HEK293T (cell line): ENCODE results near the gene FASTKD1.
A peak's percentile ranks its signal among the peaks of the same experiment; 100 is the strongest.
"Not testable (repeated sequence)": the region's sequence is repeated elsewhere in the genome, so short reads cannot be mapped to it uniquely, and the experiment has no call there.

Experiments used
- CTCF ChIA-PET: fragments of 350-600 bp; formaldehyde crosslinking; extraction: SDS; loops from one replicate; lab custom pipeline; 2021; ENCODE audit warnings: antibody characterized with exemption, inconsistent platforms; lab: Yijun Ruan, JAX
- POLR2A ChIA-PET: fragments of 350-600 bp; formaldehyde crosslinking; extraction: SDS; loops from one replicate; lab custom pipeline; 2020; ENCODE audit warnings: antibody characterized with exemption, inconsistent platforms; lab: Yijun Ruan, JAX
- DNase-seq: peaks from one replicate; pipeline ENCODE4 v3.0.0; 2012; ENCODE audit warnings: mixed read lengths; ENCODE audit errors: extremely low spot score
- ARNT ChIP-seq: fragments of 450-650 bp; IDR thresholded peaks from 2 replicates; pipeline ENCODE4 v1.6.1; 2017; ENCODE audit warnings: mild to moderate bottlenecking
- BHLHE40 ChIP-seq: fragments of 450-650 bp; IDR thresholded peaks from 2 replicates; pipeline ENCODE4 v1.6.1; 2016; ENCODE audit warnings: mild to moderate bottlenecking, moderate library complexity, borderline replicate concordance
- CTBP1 ChIP-seq: fragments of 450-650 bp; IDR thresholded peaks from 2 replicates; pipeline ENCODE4 v1.6.1; 2016; ENCODE audit warnings: borderline replicate concordance
- ELF4 ChIP-seq: fragments of 450-650 bp; IDR thresholded peaks from 2 replicates; pipeline ENCODE4 v1.6.1; 2017; ENCODE audit warnings: antibody characterized with exemption
- FOXA1 ChIP-seq: fragments of 450-650 bp; IDR thresholded peaks from 2 replicates; pipeline ENCODE4 v1.6.1; 2016; ENCODE audit warnings: mild to moderate bottlenecking
- FOXK2 ChIP-seq: fragments of 450-650 bp; IDR thresholded peaks from 2 replicates; pipeline ENCODE4 v1.6.1; 2016; ENCODE audit warnings: mild to moderate bottlenecking
- FOXM1 ChIP-seq: fragments of 450-650 bp; IDR thresholded peaks from 2 replicates; pipeline ENCODE4 v1.6.1; 2017; ENCODE audit warnings: mild to moderate bottlenecking, borderline replicate concordance
- HDGF ChIP-seq: fragments of 450-650 bp; IDR thresholded peaks from 2 replicates; pipeline ENCODE4 v1.6.1; 2017; ENCODE audit warnings: antibody characterized with exemption, borderline replicate concordance
- L3MBTL2 ChIP-seq: fragments of 450-650 bp; conservative IDR thresholded peaks from 2 replicates; pipeline ENCODE4 v1.6.1; 2016; ENCODE audit warnings: mild to moderate bottlenecking
- LEF1 ChIP-seq: fragments of 450-650 bp; IDR thresholded peaks from 2 replicates; pipeline ENCODE4 v1.6.1; 2017; ENCODE audit warnings: mild to moderate bottlenecking, borderline replicate concordance
- NFRKB ChIP-seq: fragments of 450-650 bp; IDR thresholded peaks from 2 replicates; pipeline ENCODE4 v1.6.1; 2016; ENCODE audit warnings: mild to moderate bottlenecking, moderate library complexity
- SUZ12 ChIP-seq: fragments of 450-650 bp; IDR thresholded peaks from 2 replicates; pipeline ENCODE4 v1.6.1; 2016; ENCODE audit warnings: mild to moderate bottlenecking
- TARDBP ChIP-seq: fragments of 450-650 bp; IDR thresholded peaks from 2 replicates; pipeline ENCODE4 v1.6.1; 2016
- ZNF384 ChIP-seq: fragments of 450-650 bp; IDR thresholded peaks from 2 replicates; pipeline ENCODE4 v1.6.1; 2016
- TF ChIP-seq, protein P1 (sequence below): fragments of 450-650 bp; IDR thresholded peaks from 2 replicates; pipeline ENCODE4 v1.6.1; 2016

Gene FASTKD1

DNA sequence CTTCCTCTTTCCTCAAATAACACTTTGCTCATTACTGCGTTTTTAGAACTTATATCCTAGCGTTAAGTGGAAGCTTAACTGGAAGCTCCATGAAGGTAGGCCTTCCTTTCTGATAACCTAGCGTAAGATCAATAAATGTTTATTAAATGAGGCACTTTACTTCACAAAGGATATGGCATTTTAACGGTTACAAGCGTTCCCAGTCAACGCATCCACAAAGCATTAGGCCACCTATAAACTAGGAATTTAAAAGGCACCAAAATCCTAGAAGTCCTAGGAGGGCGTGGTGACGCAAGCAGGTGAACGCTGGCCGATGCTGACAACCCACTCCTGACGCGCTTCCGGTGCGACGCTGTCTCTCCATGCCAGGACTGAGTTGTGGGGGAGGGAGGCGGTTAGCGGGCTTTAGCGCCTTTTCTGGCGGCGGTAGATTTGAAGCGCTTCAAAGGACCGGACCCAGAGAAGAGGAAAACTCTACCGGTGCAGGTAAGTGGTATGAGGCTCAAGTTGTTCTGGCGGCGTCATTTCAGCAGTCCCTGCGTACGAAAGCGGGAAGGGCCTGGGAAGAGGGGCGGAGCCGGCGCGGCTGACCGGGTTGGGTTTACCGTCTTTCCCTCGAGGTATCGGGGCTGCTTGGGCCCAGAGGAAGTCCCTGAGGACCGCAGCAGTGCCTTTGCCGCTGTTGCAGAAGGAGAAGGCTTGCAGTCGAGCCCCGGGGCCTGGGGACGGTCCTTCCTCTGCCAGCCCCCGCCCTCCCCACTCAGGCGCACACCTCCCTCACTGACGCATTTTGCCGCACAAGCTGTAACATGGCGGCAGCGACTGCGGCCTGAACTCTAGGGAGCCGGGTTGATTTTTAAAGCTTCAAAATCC lies 10.6 kb upstream of the FASTKD1 start, which contains the start of gene PPIG:
PPIG (plus strand) TSS at position 347 of the 873 bp plus-strand sequence. CDS start 19,691 bp downstream, outside the sequence.
- POLR2A ChIA-PET = interaction anchor here (0.9 to 1.4 kb wide), 6 partner anchors 11 to 151 kb away, joined by 3 to 19 read pairs (median 6); partner anchors contain the start of genes BBS5 and FASTKD1
- no peak for TF ChIP-seq HDGF
- no peak for TF ChIP-seq CTBP1
- no peak for TF ChIP-seq FOXA1
- no peak for TF ChIP-seq BHLHE40
- TF ChIP-seq, protein P1, sequence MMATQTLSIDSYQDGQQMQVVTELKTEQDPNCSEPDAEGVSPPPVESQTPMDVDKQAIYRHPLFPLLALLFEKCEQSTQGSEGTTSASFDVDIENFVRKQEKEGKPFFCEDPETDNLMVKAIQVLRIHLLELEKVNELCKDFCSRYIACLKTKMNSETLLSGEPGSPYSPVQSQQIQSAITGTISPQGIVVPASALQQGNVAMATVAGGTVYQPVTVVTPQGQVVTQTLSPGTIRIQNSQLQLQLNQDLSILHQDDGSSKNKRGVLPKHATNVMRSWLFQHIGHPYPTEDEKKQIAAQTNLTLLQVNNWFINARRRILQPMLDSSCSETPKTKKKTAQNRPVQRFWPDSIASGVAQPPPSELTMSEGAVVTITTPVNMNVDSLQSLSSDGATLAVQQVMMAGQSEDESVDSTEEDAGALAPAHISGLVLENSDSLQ = peak; percentile 22; the same call in 1 of the 2 replicates
- TF ChIP-seq TARDBP = no peak
- TF ChIP-seq ELF4 = no peak; the same call in 1 of the 2 replicates
- no peak for TF ChIP-seq ARNT
- TF ChIP-seq FOXM1 = peak; percentile 89
- no peak for TF ChIP-seq FOXK2
- peak; percentile 75 for TF ChIP-seq L3MBTL2
- no peak for TF ChIP-seq SUZ12
- no peak for TF ChIP-seq LEF1
- CTCF ChIA-PET = no interaction called here

DNA sequence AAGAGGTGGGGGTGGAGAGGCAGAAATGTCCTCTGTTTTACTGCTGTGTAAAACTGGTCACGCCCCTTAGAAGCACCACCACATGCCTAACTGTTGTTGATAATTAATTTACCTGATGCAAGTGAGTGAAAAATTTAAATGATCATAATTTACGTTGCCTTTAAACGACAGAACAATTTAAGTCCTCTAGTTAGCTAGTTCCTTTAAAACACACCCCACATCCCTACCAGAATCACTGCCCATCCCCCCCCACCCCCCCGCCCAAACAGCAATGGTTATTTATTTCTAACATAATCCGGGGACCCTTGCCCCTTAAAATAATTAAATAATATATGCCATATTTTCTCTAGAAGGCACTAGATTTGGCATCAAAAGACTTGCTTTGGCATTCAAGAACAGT lies 9.9 kb upstream of the FASTKD1 start:
- no peak for DNase-seq
- TF ChIP-seq FOXM1 (no peak), BHLHE40 (no peak), CTBP1 (no peak), ARNT (no peak), FOXA1 (no peak), LEF1 (no peak), ZNF384 (no peak), ELF4 (no peak), TARDBP (no peak), SUZ12 (no peak), HDGF (no peak)
- ChIA-PET CTCF (no interaction called here), POLR2A (no interaction called here)

More for the DNA sequence above, 10.6 kb upstream of the FASTKD1 start, which contains the start of gene PPIG:
- peak; percentile 89 for DNase-seq

DNA sequence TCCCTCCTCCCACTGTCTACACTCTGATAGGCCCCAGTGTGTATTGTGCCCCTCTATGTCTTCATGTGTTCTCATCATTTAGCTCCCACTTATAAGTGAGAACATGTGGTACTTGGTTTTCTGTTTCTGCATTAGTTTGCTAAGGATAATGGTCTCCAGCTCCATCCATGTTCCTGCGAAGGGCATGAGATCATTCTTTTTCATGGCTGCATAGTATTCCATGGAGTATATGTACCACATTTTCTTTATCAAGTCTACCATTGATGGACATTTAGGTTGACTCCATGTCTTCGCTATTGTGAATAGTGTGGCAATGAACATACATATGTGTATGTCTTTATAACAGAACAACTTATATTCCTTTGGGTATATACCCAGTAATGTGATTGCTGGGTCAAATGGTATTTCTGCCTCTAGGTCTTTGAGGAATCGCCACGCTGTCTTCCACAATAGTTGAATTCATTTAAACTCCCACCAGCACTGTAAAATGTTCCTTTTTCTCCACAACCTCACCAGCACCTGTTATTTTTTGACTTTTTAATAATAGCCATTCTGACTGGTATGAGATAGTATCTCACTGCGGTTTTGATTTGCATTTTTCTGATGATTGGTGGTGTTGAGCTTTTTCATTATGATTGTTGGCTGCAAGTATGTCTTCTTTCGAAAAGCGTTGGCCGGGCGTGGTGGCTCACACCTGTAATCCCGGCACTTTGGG lies 9.0 kb upstream of the FASTKD1 start:
- DNase-seq, CTCF ChIA-PET, POLR2A ChIA-PET: not testable (repeated sequence)

DNA sequence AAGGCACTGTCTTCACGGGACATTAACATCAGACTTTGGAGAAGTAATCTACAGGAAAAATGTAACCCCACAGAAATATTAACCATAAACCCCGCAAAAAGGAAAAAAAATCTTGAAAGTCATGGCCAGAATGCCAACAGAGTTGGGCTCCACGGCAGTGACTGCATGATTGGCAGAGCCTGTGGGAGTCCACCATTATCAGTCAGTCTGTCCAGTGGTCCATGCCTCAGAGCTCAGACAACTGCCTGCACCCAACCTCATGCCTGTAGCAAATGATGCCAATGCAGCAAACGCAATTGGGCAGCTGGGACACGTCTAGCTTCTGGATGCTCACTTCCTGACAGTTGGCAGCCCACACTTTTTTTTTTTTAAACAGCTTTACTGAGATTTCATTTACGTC lies 5.4 kb upstream of the FASTKD1 start:
- ChIA-PET POLR2A (no interaction called here), CTCF (no interaction called here)
- TF ChIP-seq, protein P1 = peak; percentile 29; the same call in 1 of the 2 replicates
- TF ChIP-seq CTBP1 (no peak), ZNF384 (no peak), BHLHE40 (no peak)
- DNase-seq = no peak

DNA sequence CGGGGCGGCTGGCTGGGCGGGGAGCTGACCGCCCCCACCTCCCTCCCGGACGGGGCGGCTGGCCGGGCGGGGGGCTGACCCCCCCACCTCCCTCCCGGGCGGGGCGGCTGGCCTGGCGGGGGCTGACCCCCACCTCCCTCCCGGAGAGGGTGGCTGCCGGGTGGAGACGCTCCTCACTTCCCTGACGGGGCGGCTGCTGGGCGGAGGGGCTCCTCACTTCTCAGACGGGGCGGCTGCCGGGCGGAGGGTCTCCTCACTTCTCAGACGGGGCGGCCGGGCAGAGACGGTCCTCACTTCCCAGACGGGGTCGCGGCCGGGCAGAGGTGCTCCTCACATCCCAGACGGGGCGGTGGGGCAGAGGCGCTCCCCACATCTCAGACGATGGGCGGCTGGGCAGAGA lies 1.6 kb upstream of the FASTKD1 start:
- CTCF ChIA-PET, POLR2A ChIA-PET: not testable (repeated sequence)

DNA sequence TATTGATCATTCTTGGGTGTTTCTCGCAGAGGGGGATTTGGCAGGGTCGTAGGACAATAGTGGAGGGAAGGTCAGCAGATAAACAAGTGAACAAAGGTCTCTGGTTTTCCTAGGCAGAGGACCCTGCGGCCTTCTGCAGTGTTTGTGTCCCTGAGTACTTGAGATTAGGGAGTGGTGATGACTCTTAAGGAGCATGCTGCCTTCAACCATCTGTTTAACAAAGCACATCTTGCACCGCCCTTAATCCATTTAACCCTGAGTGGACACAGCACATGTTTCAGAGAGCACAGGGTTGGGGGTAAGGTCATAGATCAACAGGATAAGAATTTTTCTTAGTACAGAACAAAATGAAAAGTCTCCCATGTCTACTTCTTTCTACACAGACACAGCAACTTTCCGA lies 874 bp upstream of the FASTKD1 start:
- POLR2A ChIA-PET = interaction anchor here (1.1 kb wide), 1 partner anchor 95 kb away, joined by 3 read pairs; the partner anchor contains the start of gene BBS5
- DNase-seq, CTCF ChIA-PET: not testable (repeated sequence)

More for the DNA sequence above, 1.6 kb upstream of the FASTKD1 start:
- DNase-seq = not testable (repeated sequence)

DNA sequence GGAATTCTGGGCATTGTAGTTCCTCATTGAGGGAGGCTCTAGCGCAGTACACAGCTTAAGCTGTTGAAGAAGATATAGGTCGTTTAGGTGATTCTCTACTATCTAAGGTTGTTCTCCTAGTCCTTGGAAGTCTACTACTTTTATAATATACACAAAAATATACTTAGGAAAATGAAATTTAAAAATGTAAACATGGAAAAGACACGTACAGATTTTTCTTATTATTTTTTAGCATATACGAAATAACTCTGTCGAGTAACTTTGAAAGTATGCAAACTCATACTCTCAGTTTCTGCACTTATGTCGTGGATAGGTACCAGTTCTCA lies 272 bp upstream of the FASTKD1 start:
- CTCF ChIA-PET = interaction anchor here (0.6 kb wide), 1 partner anchor 190 kb away, joined by 3 read pairs; no protein-coding TSS in a partner anchor
- no peak for TF ChIP-seq LEF1
- TF ChIP-seq NFRKB = no peak
- TF ChIP-seq BHLHE40 = no peak
- TF ChIP-seq TARDBP = no peak
- POLR2A ChIA-PET = interaction anchor here (1.1 to 2.0 kb wide), 2 partner anchors 11 to 94 kb away, joined by 3 to 19 read pairs; partner anchors contain the start of genes BBS5 and PPIG
- DNase-seq = no peak
